Ishikawa (cell line): ENCODE results near the gene CTNND2.

Experiments
- EGR1 ChIP-seq: IDR thresholded peaks from 2 replicates; pipeline ENCODE4 v1.6.1; 2012
- FOXM1 ChIP-seq: IDR thresholded peaks from 2 replicates; pipeline ENCODE4 v1.6.1; 2012; ENCODE audit warnings: low read depth, borderline replicate concordance
- RAD21 ChIP-seq: IDR thresholded peaks from 2 replicates; pipeline ENCODE4 v1.6.1; 2012; ENCODE audit warnings: low read depth
- TAF1 ChIP-seq: IDR thresholded peaks from 2 replicates; pipeline ENCODE4 v1.6.1; 2012; ENCODE audit warnings: low read depth, mild to moderate bottlenecking
- TCF12 ChIP-seq: IDR thresholded peaks from 2 replicates; pipeline ENCODE4 v1.6.1; 2012; ENCODE audit warnings: low read depth
- YY1 ChIP-seq: IDR thresholded peaks from 2 replicates; pipeline ENCODE4 v1.6.1; 2012; ENCODE audit warnings: low read depth
- TF ChIP-seq, protein P1 (sequence below): IDR thresholded peaks from 2 replicates; pipeline ENCODE4 v1.6.1; 2012; ENCODE audit warnings: low read depth, mild to moderate bottlenecking
- TF ChIP-seq, protein P2 (sequence below): IDR thresholded peaks from 2 replicates; pipeline ENCODE4 v1.6.1; 2012
- TF ChIP-seq, protein P3 (sequence below): IDR thresholded peaks from 2 replicates; pipeline ENCODE4 v1.6.1; 2012

DNA sequence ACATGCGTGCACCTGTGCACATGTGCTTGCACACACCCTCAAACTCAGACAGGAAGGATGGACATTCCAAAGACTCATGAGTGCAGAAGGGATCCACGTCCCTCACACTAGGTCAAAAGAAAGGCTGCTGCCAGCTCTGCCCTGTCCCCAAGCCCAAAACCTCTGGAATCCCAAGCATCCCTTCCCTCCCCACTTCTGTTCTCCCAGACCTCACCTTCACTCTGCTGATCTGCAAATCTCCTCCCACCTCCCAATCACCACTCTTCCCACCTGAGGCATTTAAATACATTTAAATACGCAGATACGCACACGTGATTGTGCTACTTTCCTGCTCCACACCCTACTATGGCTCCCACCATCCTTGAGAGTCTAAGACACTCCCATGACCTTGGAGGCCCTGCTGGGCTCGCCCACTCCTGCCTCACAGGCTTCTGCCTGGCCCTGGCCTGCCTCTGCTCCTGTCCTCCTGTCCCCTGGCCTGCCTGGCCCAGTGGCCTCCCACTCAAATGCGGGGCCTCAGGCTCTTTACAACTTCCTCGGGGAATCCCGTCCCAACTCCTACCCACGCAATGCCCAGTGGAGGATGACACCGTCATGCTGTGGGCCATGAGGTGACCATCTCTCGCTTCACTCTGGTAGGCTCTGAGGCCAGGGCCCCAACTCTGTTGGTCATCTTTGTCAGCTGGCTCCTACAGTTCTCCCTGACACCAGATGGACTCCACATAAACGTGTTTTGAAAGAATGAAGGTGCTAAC lies 664.8 kb downstream of the CTNND2 start:
- TF ChIP-seq, protein P1, sequence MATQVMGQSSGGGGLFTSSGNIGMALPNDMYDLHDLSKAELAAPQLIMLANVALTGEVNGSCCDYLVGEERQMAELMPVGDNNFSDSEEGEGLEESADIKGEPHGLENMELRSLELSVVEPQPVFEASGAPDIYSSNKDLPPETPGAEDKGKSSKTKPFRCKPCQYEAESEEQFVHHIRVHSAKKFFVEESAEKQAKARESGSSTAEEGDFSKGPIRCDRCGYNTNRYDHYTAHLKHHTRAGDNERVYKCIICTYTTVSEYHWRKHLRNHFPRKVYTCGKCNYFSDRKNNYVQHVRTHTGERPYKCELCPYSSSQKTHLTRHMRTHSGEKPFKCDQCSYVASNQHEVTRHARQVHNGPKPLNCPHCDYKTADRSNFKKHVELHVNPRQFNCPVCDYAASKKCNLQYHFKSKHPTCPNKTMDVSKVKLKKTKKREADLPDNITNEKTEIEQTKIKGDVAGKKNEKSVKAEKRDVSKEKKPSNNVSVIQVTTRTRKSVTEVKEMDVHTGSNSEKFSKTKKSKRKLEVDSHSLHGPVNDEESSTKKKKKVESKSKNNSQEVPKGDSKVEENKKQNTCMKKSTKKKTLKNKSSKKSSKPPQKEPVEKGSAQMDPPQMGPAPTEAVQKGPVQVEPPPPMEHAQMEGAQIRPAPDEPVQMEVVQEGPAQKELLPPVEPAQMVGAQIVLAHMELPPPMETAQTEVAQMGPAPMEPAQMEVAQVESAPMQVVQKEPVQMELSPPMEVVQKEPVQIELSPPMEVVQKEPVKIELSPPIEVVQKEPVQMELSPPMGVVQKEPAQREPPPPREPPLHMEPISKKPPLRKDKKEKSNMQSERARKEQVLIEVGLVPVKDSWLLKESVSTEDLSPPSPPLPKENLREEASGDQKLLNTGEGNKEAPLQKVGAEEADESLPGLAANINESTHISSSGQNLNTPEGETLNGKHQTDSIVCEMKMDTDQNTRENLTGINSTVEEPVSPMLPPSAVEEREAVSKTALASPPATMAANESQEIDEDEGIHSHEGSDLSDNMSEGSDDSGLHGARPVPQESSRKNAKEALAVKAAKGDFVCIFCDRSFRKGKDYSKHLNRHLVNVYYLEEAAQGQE = no peak
- TF ChIP-seq FOXM1 = no peak
- TF ChIP-seq, protein P2, sequence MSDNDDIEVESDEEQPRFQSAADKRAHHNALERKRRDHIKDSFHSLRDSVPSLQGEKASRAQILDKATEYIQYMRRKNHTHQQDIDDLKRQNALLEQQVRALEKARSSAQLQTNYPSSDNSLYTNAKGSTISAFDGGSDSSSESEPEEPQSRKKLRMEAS = no peak
- no peak for TF ChIP-seq TCF12
- TF ChIP-seq RAD21 = no peak
- TF ChIP-seq YY1 = no peak
- TF ChIP-seq TAF1 = no peak
- TF ChIP-seq EGR1 = no peak
- TF ChIP-seq, protein P3, sequence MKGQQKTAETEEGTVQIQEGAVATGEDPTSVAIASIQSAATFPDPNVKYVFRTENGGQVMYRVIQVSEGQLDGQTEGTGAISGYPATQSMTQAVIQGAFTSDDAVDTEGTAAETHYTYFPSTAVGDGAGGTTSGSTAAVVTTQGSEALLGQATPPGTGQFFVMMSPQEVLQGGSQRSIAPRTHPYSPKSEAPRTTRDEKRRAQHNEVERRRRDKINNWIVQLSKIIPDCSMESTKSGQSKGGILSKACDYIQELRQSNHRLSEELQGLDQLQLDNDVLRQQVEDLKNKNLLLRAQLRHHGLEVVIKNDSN = no peak
